IMR-90 (cell line): ENCODE results near the gene KAZN. TPM values are rescaled to one million over a fixed set of nuclear protein-coding genes. Genes with fewer than 3 reads are reported as not detected.

ENCODE experiments used
- ATAC-seq: fragments of 200-7000 bp; cut with Tn5 transposase; 2 replicates; pipeline ENCODE4 v1.9.1; 2020; ENCODE audit warnings: low read depth, mild to moderate bottlenecking, moderate library complexity
- BruUV-seq: library from RNA; stranded (reverse); fragments of 400-500 nt; replicated peaks from 2 replicates; lab custom pipeline; 2021; lab: Mats Ljungman, UMichigan
- CTCF ChIA-PET: fragments of 300-600 bp; formaldehyde crosslinking; extraction: SDS; loops from one replicate; lab custom pipeline; 2021; ENCODE audit warnings: antibody characterized with exemption; lab: Yijun Ruan, JAX
- POLR2A ChIA-PET: fragments of 300-600 bp; sonication (Branson Sonifier 250); formaldehyde crosslinking; loops from one replicate; lab custom pipeline; 2022; ENCODE audit warnings: antibody characterized with exemption; ENCODE audit not compliant: unreplicated experiment; lab: Charles Lee
- DNase-seq: peaks from one replicate; pipeline ENCODE4 v3.0.0; 2013
- H2AFZ ChIP-seq: replicated peaks from 2 replicates; pipeline ENCODE3; 2013; ENCODE audit warnings: low read length, mild to moderate bottlenecking; ENCODE audit not compliant: poor library complexity
- H2AK5ac ChIP-seq: 2 replicates; pipeline ENCODE4 v1.6.1; 2013; ENCODE audit warnings: low read depth, low read length, inconsistent platforms
- H2AK9ac ChIP-seq: replicated peaks from 2 replicates; pipeline ENCODE3; 2013; ENCODE audit warnings: mild to moderate bottlenecking, low read depth, low read length, moderate library complexity; ENCODE audit not compliant: poor library complexity
- H2BK120ac ChIP-seq: 2 replicates; pipeline ENCODE4 v1.6.1; 2013; ENCODE audit warnings: low read depth, low read length, inconsistent platforms
- H2BK15ac ChIP-seq: 3 replicates; pipeline ENCODE4 v1.6.1; 2013; ENCODE audit warnings: low read depth, low read length, inconsistent platforms
- H2BK20ac ChIP-seq: 2 replicates; pipeline ENCODE4 v1.6.1; 2013; ENCODE audit warnings: low read depth, mild to moderate bottlenecking, inconsistent platforms, low read length, moderate library complexity
- H2BK5ac ChIP-seq: 2 replicates; pipeline ENCODE4 v1.6.1; 2013; ENCODE audit warnings: mild to moderate bottlenecking, low read depth, low read length, inconsistent platforms; ENCODE audit not compliant: poor library complexity, severe bottlenecking
- H3K14ac ChIP-seq: replicated peaks from 2 replicates; pipeline ENCODE4 v1.6.1; 2013; ENCODE audit warnings: low read depth, low read length, inconsistent platforms
- H3K18ac ChIP-seq: 2 replicates; pipeline ENCODE4 v1.6.1; 2013; ENCODE audit warnings: low read depth, low read length, control low read depth
- H3K23ac ChIP-seq: 2 replicates; pipeline ENCODE4 v1.6.1; 2013; ENCODE audit warnings: low read depth, low read length, inconsistent platforms
- H3K27ac ChIP-seq: 2 replicates; pipeline ENCODE4 v1.5.1; 2013; ENCODE audit warnings: mild to moderate bottlenecking, control low read depth, low read length; ENCODE audit not compliant: insufficient read depth
- H3K27me3 ChIP-seq: 2 replicates; pipeline ENCODE4 v1.6.1; 2013; ENCODE audit warnings: low read length; ENCODE audit not compliant: control insufficient read depth, insufficient read depth
- H3K36me3 ChIP-seq: 2 replicates; pipeline ENCODE4 v1.6.1; 2013; ENCODE audit warnings: low read length, mixed read lengths; ENCODE audit not compliant: control insufficient read depth, insufficient read depth
- H3K4ac ChIP-seq: 2 replicates; pipeline ENCODE4 v1.6.1; 2013; ENCODE audit warnings: low read depth, low read length, inconsistent platforms
- H3K4me1 ChIP-seq: 2 replicates; pipeline ENCODE4 v1.6.1; 2013; ENCODE audit warnings: low read length, mixed read lengths; ENCODE audit not compliant: control insufficient read depth, insufficient read depth
- H3K4me2 ChIP-seq: 2 replicates; pipeline ENCODE4 v1.6.1; 2013; ENCODE audit warnings: low read depth, mild to moderate bottlenecking, control low read depth, low read length, moderate library complexity
- H3K4me3 ChIP-seq: 2 replicates; pipeline ENCODE4 v1.5.1; 2013; ENCODE audit warnings: low read depth, mild to moderate bottlenecking, control low read depth, low read length, moderate library complexity; ENCODE audit not compliant: insufficient read depth
- H3K56ac ChIP-seq: 2 replicates; pipeline ENCODE4 v1.6.1; 2013; ENCODE audit warnings: low read length, inconsistent platforms; ENCODE audit not compliant: insufficient read depth; ENCODE audit errors: extremely low read depth
- H3K79me1 ChIP-seq, 2 experiments: 2 replicates each; pipeline ENCODE4 v1.6.1; 2013; ENCODE audit warnings: low read length in 2 of 2, inconsistent platforms in 1 of 2, low read depth in 1 of 2
- H3K9ac ChIP-seq: 2 replicates; pipeline ENCODE4 v1.6.1; 2013; ENCODE audit warnings: low read depth, low read length, control low read depth
- H3K9me1 ChIP-seq: 2 replicates; pipeline ENCODE4 v1.6.1; 2013; ENCODE audit warnings: low read length, inconsistent platforms; ENCODE audit not compliant: insufficient read depth
- H3K9me3 ChIP-seq: 2 replicates; pipeline ENCODE4 v1.6.1; 2013; ENCODE audit warnings: low read length; ENCODE audit not compliant: control insufficient read depth, insufficient read depth
- H4K20me1 ChIP-seq: 2 replicates; pipeline ENCODE4 v1.6.1; 2013; ENCODE audit warnings: low read length, inconsistent platforms; ENCODE audit not compliant: insufficient read depth
- H4K5ac ChIP-seq: 2 replicates; pipeline ENCODE4 v1.6.1; 2013; ENCODE audit warnings: mild to moderate bottlenecking, low read depth, low read length, control low read depth
- H4K8ac ChIP-seq, 2 experiments: 2 replicates each; pipeline ENCODE4 v1.6.1; 2013; ENCODE audit warnings: low read depth in 2 of 2, low read length in 2 of 2, control low read depth in 1 of 2, inconsistent platforms in 1 of 2
- H4K91ac ChIP-seq: 2 replicates; pipeline ENCODE4 v1.6.1; 2013; ENCODE audit warnings: low read depth, low read length, inconsistent platforms; ENCODE audit not compliant: insufficient read depth
- RCOR1 ChIP-seq: IDR thresholded peaks from 2 replicates; pipeline ENCODE4 v1.6.1; 2012; ENCODE audit warnings: mild to moderate bottlenecking, low read length, improper control_type of control experiment; ENCODE audit not compliant: insufficient replicate concordance
- WGBS, 2 experiments: methylation state at CpG; one replicate each; pipeline versions ENCODE4 v1.1.5 to v1.1.7; 2013; ENCODE audit warnings: missing lambda C conversion rate in 2 of 2; ENCODE audit not compliant: insufficient read length in 1 of 2; ENCODE audit errors: extremely low coverage in 2 of 2; 5-methylcytosine and 5-hydroxymethylcytosine counted together
- dilution Hi-C: fragments of 300-500 bp; cut with HindIII; formaldehyde crosslinking; loops from one replicate; pipeline ENCODE4 v1.14.3; 2018; ENCODE audit warnings: low sequenced_read_pairs; ENCODE audit not compliant: unreplicated experiment
- in situ Hi-C: fragments of 300-500 bp; cut with MboI; formaldehyde crosslinking; loops from 3 replicates; pipeline ENCODE4 v1.14.3; 2019; ENCODE audit warnings: low sequenced_read_pairs, inconsistent platforms, mixed read lengths
- intact Hi-C: fragments of 100-400 bp; cut with micrococcal nuclease; formaldehyde crosslinking; loops from 2 replicates; pipeline ENCODE4 v1.10.0; 2022
- polyA plus RNA-seq, 3 experiments: library from polyadenylated mRNA; depleted of rRNA; stranded (reverse); fragments of >200 nt; gene quantifications; 2 replicates each; pipeline ENCODE4 v1.2.3, GENCODE V29; 2012; ENCODE audit warnings: low replicate concordance in 1 of 3
- total RNA-seq: library from RNA; depleted of rRNA; stranded (reverse); fragments of >200 nt; gene quantifications from 2 replicates; pipeline ENCODE4 v1.2.3, GENCODE V29; 2012
- TF ChIP-seq, protein P1 (sequence below): conservative IDR thresholded peaks from 2 replicates; pipeline ENCODE4 v1.5.1; 2012; ENCODE audit warnings: mild to moderate bottlenecking, low read depth, low read length, improper control_type of control experiment

KAZN gene
- total and polyA plus RNA-seq, 2 of the 4 experiments (the other 2 are of a cell fraction) = 5.2 to 10.5 TPM

GRCh38 chr1:15062479-15063099, 464.1 kb downstream of the KAZN start:
- WGBS, 2 experiments = 80% methylated on average over 2 of the region's 6 CpGs; no CpG with 5 or more reads in 1 of the 2 experiments
- H2BK20ac ChIP-seq = no peak overlapping the region

More at GRCh38 chr1:15062479-15063099, 464.1 kb downstream of the KAZN start:
- dilution Hi-C loops = no loop called here
- H3K79me1 ChIP-seq = no peaks in the 10 kb centered on the region
- no peak overlapping the region for H3K9ac ChIP-seq
- H3K23ac ChIP-seq = no peak overlapping the region
- no peak overlapping the region for H3K27ac ChIP-seq
- H4K20me1 ChIP-seq = no peaks in the 10 kb centered on the region; the same call in 1 of the 2 replicates
- no peak for DNase-seq
- no peak overlapping the region for H2BK120ac ChIP-seq
- no peak overlapping the region for H2BK5ac ChIP-seq
- no peak for TF ChIP-seq RCOR1
- TF ChIP-seq, protein P1, sequence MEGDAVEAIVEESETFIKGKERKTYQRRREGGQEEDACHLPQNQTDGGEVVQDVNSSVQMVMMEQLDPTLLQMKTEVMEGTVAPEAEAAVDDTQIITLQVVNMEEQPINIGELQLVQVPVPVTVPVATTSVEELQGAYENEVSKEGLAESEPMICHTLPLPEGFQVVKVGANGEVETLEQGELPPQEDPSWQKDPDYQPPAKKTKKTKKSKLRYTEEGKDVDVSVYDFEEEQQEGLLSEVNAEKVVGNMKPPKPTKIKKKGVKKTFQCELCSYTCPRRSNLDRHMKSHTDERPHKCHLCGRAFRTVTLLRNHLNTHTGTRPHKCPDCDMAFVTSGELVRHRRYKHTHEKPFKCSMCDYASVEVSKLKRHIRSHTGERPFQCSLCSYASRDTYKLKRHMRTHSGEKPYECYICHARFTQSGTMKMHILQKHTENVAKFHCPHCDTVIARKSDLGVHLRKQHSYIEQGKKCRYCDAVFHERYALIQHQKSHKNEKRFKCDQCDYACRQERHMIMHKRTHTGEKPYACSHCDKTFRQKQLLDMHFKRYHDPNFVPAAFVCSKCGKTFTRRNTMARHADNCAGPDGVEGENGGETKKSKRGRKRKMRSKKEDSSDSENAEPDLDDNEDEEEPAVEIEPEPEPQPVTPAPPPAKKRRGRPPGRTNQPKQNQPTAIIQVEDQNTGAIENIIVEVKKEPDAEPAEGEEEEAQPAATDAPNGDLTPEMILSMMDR = peak; percentile 36; the same call in 1 of the 2 replicates
- H3K4me1 ChIP-seq = no peaks in the 10 kb centered on the region
- in situ Hi-C loops = no loop called here
- no peak overlapping the region for H4K91ac ChIP-seq
- H4K5ac ChIP-seq = no peak overlapping the region
- no peak overlapping the region for H3K18ac ChIP-seq
- intact Hi-C loops = no loop called here
- no peak overlapping the region for H3K4ac ChIP-seq
- no peak overlapping the region for H2AK5ac ChIP-seq
- no peak overlapping the region for H3K56ac ChIP-seq
- POLR2A ChIA-PET = no interaction called here
- no peak overlapping the region for H2BK15ac ChIP-seq
- no peak overlapping the region for H2AK9ac ChIP-seq
- H3K4me3 ChIP-seq = no peak overlapping the region
- peaks cover 6% of the 10 kb centered on the region for H3K9me3 ChIP-seq
- H3K36me3 ChIP-seq = peaks cover 63% of the 10 kb centered on the region
- H3K9me1 ChIP-seq = peaks cover 3% of the 10 kb centered on the region; the same call in 1 of the 2 replicates
- H4K8ac ChIP-seq = no peak overlapping the region
- no peak overlapping the region for H3K4me2 ChIP-seq
- no peak overlapping the region for H3K14ac ChIP-seq
- CTCF ChIA-PET = no interaction called here
- no peak for ATAC-seq
- BruUV-seq = no TSS peak
- H2AFZ ChIP-seq = no peak overlapping the region
- H3K27me3 ChIP-seq = no peaks in the 10 kb centered on the region
